BE2C (cell line): ENCODE results near the gene ANKRD53.

Source experiments
- DNase-seq: peaks from one replicate; pipeline ENCODE4 v3.0.0-alpha.2; 2020
- H3K27me3 ChIP-seq: fragments of 250-450 bp; sonication (Bioruptor Pico); 2 replicates; pipeline ENCODE4 v1.5.1; 2020; ENCODE audit warnings: mild to moderate bottlenecking
- H3K36me3 ChIP-seq: fragments of 250-450 bp; sonication (Bioruptor Pico); 2 replicates; pipeline ENCODE4 v1.5.1; 2020; ENCODE audit warnings: mild to moderate bottlenecking
- H3K4me1 ChIP-seq: fragments of 250-450 bp; sonication (Bioruptor Pico); 2 replicates; pipeline ENCODE4 v1.5.1; 2020
- H3K4me3 ChIP-seq: 2 replicates; pipeline ENCODE4 v1.5.1; 2011; ENCODE audit warnings: low read depth, low read length
- H3K9me3 ChIP-seq: fragments of 250-450 bp; sonication (Bioruptor Pico); 2 replicates; pipeline ENCODE4 v1.5.1; 2020
- CTCF ChIP-seq: IDR thresholded peaks from 2 replicates; pipeline ENCODE4 v1.5.1; 2012; ENCODE audit warnings: mild to moderate bottlenecking, low read depth, low read length

Gene ANKRD53

GRCh38 chr2:70949086-70949485, 29.3 kb upstream of the ANKRD53 start:
- TF ChIP-seq CTCF = no peak
- no peaks in the 10 kb centered on the region for H3K4me1 ChIP-seq

GRCh38 chr2:70954886-70955285, 23.5 kb upstream of the ANKRD53 start:
- TF ChIP-seq CTCF = no peak
- Histone ChIP-seq H3K4me3 (no peak overlapping the region), H3K36me3 (no peaks in the 10 kb centered on the region), H3K4me1 (no peaks in the 10 kb centered on the region), H3K9me3 (no peaks in the 10 kb centered on the region), H3K27me3 (no peaks in the 10 kb centered on the region)
- DNase-seq = no peak

More at GRCh38 chr2:70949086-70949485, 29.3 kb upstream of the ANKRD53 start:
- Histone ChIP-seq H3K9me3 (no peaks in the 10 kb centered on the region), H3K27me3 (no peaks in the 10 kb centered on the region), H3K4me3 (no peak overlapping the region), H3K36me3 (no peaks in the 10 kb centered on the region)
- no peak for DNase-seq

- no peak for DNase-seq
- H3K36me3 ChIP-seq = no peaks in the 10 kb centered on the region
- no peaks in the 10 kb centered on the region for H3K4me1 ChIP-seq
These were observed 22.3 kb upstream of the ANKRD53 start for GRCh38 chr2:70956141-70956540.

GRCh38 chr2:70957798-70958197, 20.6 kb upstream of the ANKRD53 start:
- Histone ChIP-seq H3K4me1 (no peaks in the 10 kb centered on the region), H3K27me3 (no peaks in the 10 kb centered on the region), H3K4me3 (no peak overlapping the region), H3K36me3 (no peaks in the 10 kb centered on the region), H3K9me3 (no peaks in the 10 kb centered on the region)
- DNase-seq = no peak
- no peak for TF ChIP-seq CTCF

More at GRCh38 chr2:70956141-70956540, 22.3 kb upstream of the ANKRD53 start:
- Histone ChIP-seq H3K9me3 (no peaks in the 10 kb centered on the region), H3K27me3 (no peaks in the 10 kb centered on the region), H3K4me3 (no peak overlapping the region)
- TF ChIP-seq CTCF = no peak

- no peaks in the 10 kb centered on the region for H3K36me3 ChIP-seq
- DNase-seq = no peak
- no peak for TF ChIP-seq CTCF
- no peaks in the 10 kb centered on the region for H3K4me1 ChIP-seq
- no peaks in the 10 kb centered on the region for H3K27me3 ChIP-seq
- no peaks in the 10 kb centered on the region for H3K9me3 ChIP-seq
- H3K4me3 ChIP-seq = no peak overlapping the region
These were observed 19.7 kb upstream of the ANKRD53 start for GRCh38 chr2:70958759-70959158.

GRCh38 chr2:70959271-70959761, 19.1 kb upstream of the ANKRD53 start:
- Histone ChIP-seq H3K36me3 (no peaks in the 10 kb centered on the region), H3K9me3 (no peaks in the 10 kb centered on the region), H3K27me3 (no peaks in the 10 kb centered on the region), H3K4me3 (no peak overlapping the region), H3K4me1 (no peaks in the 10 kb centered on the region)
- no peak for TF ChIP-seq CTCF
- DNase-seq = no peak
